Calu3 (cell line): Measurements from ENCODE around the gene GPR176. TPM values are rescaled to one million over a fixed set of nuclear protein-coding genes. Genes with fewer than 3 reads are reported as not detected.

Experiments used
- BruUV-seq: library from RNA; stranded (reverse); fragments of 400-500 nt; replicated peaks from 2 replicates; lab custom pipeline; 2021; lab: Mats Ljungman, UMichigan
- CTCF ChIA-PET: fragments of 300-600 bp; sonication (Branson Sonifier 250); formaldehyde crosslinking; loops from one replicate; lab custom pipeline; 2022; ENCODE audit warnings: antibody characterized with exemption; lab: Charles Lee
- DNase-seq: peaks from one replicate; pipeline ENCODE4 v3.0.0; 2022
- H3K27ac Mint-ChIP-seq: one replicate; pipeline ENCODE4 v1.8.0; 2022; ENCODE audit warnings: mixed read lengths; ENCODE audit not compliant: unreplicated experiment
- H3K27me3 Mint-ChIP-seq: one replicate; pipeline ENCODE4 v1.8.0; 2022; ENCODE audit warnings: mixed read lengths; ENCODE audit not compliant: unreplicated experiment
- H3K36me3 Mint-ChIP-seq: one replicate; pipeline ENCODE4 v1.8.0; 2022; ENCODE audit warnings: mild to moderate bottlenecking, moderate library complexity, mixed read lengths; ENCODE audit not compliant: insufficient read depth, unreplicated experiment
- H3K4me1 Mint-ChIP-seq: one replicate; pipeline ENCODE4 v1.8.0; 2022; ENCODE audit warnings: mild to moderate bottlenecking, low read depth, mixed read lengths; ENCODE audit not compliant: unreplicated experiment
- H3K4me3 Mint-ChIP-seq: one replicate; pipeline ENCODE4 v1.8.0; 2022; ENCODE audit warnings: mild to moderate bottlenecking, low read depth, moderate library complexity, mixed read lengths; ENCODE audit not compliant: unreplicated experiment
- H3K9me3 Mint-ChIP-seq: one replicate; pipeline ENCODE4 v1.8.0; 2022; ENCODE audit warnings: low read depth, mixed read lengths; ENCODE audit not compliant: unreplicated experiment
- intact Hi-C: fragments of 100-400 bp; cut with micrococcal nuclease; formaldehyde crosslinking; loops from one replicate; pipeline ENCODE4 v1.10.0; 2022; ENCODE audit not compliant: unreplicated experiment
- total RNA-seq: library from RNA; stranded (reverse); gene quantifications from 2 replicates; pipeline ENCODE4 v1.2.3, GENCODE V29; 2022
- TF ChIP-seq, protein P1 (sequence below): fragments of 200-600 bp; IDR thresholded peaks from one replicate; pipeline ENCODE4 v1.8.0; 2022; ENCODE audit warnings: antibody characterized with exemption; ENCODE audit not compliant: unreplicated experiment

GPR176 gene
- total RNA-seq, 1 experiment from 2014 or later, result 10.2 TPM

DNA sequence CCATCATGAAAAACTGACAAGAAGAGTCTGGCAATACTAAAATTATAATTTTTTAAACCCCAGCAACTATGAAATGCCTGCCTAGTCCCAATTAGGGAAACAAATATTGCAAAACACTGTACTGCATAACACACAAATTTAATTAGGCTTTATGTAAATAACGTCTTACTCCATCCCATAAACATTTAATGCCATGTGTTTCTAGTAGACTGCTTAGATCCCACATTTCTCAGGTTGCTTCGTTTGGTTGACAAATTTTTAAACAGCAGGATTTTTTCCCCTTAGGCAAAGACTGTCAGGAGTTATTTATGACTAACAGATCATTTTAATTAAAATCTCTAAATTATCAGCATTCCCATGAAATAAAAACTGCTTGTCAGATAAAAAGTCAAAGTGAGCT is 43.7 kb upstream of the GPR176 start:
- TF ChIP-seq, protein P1, sequence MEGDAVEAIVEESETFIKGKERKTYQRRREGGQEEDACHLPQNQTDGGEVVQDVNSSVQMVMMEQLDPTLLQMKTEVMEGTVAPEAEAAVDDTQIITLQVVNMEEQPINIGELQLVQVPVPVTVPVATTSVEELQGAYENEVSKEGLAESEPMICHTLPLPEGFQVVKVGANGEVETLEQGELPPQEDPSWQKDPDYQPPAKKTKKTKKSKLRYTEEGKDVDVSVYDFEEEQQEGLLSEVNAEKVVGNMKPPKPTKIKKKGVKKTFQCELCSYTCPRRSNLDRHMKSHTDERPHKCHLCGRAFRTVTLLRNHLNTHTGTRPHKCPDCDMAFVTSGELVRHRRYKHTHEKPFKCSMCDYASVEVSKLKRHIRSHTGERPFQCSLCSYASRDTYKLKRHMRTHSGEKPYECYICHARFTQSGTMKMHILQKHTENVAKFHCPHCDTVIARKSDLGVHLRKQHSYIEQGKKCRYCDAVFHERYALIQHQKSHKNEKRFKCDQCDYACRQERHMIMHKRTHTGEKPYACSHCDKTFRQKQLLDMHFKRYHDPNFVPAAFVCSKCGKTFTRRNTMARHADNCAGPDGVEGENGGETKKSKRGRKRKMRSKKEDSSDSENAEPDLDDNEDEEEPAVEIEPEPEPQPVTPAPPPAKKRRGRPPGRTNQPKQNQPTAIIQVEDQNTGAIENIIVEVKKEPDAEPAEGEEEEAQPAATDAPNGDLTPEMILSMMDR, result no peak
- intact Hi-C loops, result no loop called here
- H3K27ac Mint-ChIP-seq, result no peak overlapping the region
- no peak overlapping the region for H3K4me3 Mint-ChIP-seq
- H3K36me3 Mint-ChIP-seq, result no peaks in the 10 kb centered on the region
- H3K27me3 Mint-ChIP-seq, result no peaks in the 10 kb centered on the region
- CTCF ChIA-PET, result no interaction called here
- no peaks in the 10 kb centered on the region for H3K4me1 Mint-ChIP-seq
- H3K9me3 Mint-ChIP-seq, result no peaks in the 10 kb centered on the region
- BruUV-seq, result no TSS peak
- DNase-seq, result no peak

GRCh38 chr15:39961051-39961450 is 41.0 kb upstream of the GPR176 start:
- Mint-ChIP-seq H3K9me3 (no peaks in the 10 kb centered on the region), H3K27ac (no peak overlapping the region), H3K4me3 (no peak overlapping the region), H3K4me1 (no peaks in the 10 kb centered on the region), H3K27me3 (no peaks in the 10 kb centered on the region), H3K36me3 (no peaks in the 10 kb centered on the region)
- DNase-seq, result no peak
- intact Hi-C loops, result no loop called here
- CTCF ChIA-PET, result no interaction called here
- no TSS peak for BruUV-seq
- TF ChIP-seq, protein P1, result no peak

DNA sequence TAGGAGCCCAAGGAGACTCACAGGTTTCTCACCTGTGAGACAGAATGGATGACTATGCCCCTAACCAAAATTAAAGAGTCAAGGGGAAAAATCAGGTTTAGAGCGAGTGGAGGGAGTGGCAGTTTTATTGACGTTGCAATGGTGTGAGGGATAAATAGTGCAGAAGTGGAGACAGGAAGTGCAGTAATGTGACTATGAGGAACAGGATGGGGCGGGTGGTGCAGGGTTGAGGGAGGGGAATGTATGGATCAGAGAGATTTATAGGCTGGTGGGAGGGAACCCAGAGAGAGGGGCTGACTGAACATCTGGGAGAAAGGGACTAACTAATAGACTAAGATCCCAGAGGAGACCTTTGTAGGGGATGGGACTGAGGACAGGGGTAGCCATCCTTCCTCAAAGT is 40.3 kb upstream of the GPR176 start:
- Mint-ChIP-seq H3K9me3 (no peaks in the 10 kb centered on the region), H3K36me3 (no peaks in the 10 kb centered on the region), H3K4me3 (no peak overlapping the region), H3K27me3 (no peaks in the 10 kb centered on the region), H3K27ac (no peak overlapping the region), H3K4me1 (no peaks in the 10 kb centered on the region)
- no peak for DNase-seq
- BruUV-seq, result no TSS peak
- TF ChIP-seq, protein P1, result no peak
- intact Hi-C loops, result no loop called here
- CTCF ChIA-PET, result no interaction called here

DNA sequence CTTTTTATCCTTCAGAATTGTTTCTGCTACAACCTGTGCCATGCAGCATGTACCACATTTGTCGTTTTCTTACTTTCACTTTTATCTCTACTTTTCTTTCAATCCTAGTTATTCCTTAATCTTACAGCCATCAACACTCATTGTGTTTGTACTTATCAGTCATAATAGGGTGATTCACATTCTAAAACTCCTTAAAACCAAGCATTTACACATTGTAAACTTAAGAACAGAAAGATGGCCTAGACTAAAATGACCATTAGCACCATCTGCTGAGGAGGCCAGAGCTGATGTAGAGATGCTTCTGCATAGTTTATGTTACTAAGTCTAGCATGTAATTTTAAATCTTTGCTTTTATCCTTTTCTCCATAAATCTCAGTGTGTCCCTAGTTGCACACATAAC is 39.3 kb upstream of the GPR176 start:
- no peaks in the 10 kb centered on the region for H3K27me3 Mint-ChIP-seq
- no peaks in the 10 kb centered on the region for H3K4me1 Mint-ChIP-seq
- no peaks in the 10 kb centered on the region for H3K9me3 Mint-ChIP-seq
- no peaks in the 10 kb centered on the region for H3K36me3 Mint-ChIP-seq
- intact Hi-C loops, result no loop called here
- no TSS peak for BruUV-seq
- no peak overlapping the region for H3K27ac Mint-ChIP-seq
- DNase-seq, result no peak
- H3K4me3 Mint-ChIP-seq, result no peak overlapping the region
- CTCF ChIA-PET, result no interaction called here
- TF ChIP-seq, protein P1, result no peak

DNA sequence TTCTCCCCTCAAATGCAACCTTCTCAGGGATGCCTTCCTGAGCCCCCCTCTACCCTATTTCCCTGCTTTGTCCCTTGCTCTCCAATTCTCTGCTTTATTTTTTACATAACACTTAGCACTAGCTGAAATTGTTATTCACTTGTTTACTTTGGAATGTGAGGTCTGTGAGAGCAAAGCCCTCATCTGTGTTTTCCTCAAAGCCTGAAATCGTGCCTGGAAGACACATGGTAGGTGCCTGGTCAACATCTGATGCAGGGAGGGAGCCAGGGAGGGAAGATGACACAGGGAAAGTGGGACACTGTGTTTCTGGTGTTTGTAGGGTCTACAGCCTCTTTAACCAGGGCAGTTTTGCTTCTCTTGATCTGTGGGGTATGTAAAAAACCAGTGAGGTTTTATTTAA is 37.4 kb upstream of the GPR176 start:
- intact Hi-C loops, result no loop called here
- no peak overlapping the region for H3K27ac Mint-ChIP-seq
- no peaks in the 10 kb centered on the region for H3K9me3 Mint-ChIP-seq
- no peak overlapping the region for H3K4me3 Mint-ChIP-seq
- BruUV-seq, result no TSS peak
- H3K27me3 Mint-ChIP-seq, result no peaks in the 10 kb centered on the region
- CTCF ChIA-PET, result no interaction called here
- peaks cover 5% of the 10 kb centered on the region for H3K36me3 Mint-ChIP-seq
- DNase-seq, result no peak
- H3K4me1 Mint-ChIP-seq, result no peaks in the 10 kb centered on the region
- TF ChIP-seq, protein P1, result no peak
